ENCODE data around the gene SDK1. TPM values are rescaled to one million over a fixed set of nuclear protein-coding genes. Genes with fewer than 3 reads are reported as not detected.
"Not testable (repeated sequence)": the region's sequence is repeated elsewhere in the genome, so short reads cannot be mapped to it uniquely, and the experiment has no call there.

SDK1 gene
- total and polyA plus RNA-seq, 2 experiments from 2014 or later = not detected

DNA sequence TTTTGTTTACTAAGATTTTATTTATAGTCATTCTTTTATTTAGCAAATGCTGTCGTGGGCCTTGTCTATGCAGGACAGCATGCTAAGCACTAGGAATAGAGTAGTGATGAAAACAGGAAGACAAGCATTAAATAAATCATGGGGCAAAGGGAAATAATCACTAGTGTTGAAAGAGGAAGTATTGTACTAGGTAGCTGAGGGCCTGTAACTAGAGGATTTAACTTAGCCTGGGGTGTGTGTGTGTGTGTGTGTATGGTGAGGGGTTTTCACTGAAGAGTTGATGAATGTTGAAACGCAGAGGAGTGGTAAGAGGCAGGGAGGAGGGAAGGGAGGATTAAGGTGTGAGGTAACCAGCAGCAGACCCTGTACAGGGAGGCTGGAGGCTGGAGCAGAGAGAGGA, 446.4 kb downstream of the SDK1 start:
- WGBS, 2 experiments (ENCODE audit: low coverage in 1 of 2, low lambda C conversion rate in 2 of 2, missing lambda C conversion rate in 2 of 2) = 38 to 41% methylated on average over 2 of the region's 2 CpGs
- Histone ChIP-seq H3K36me3 (ENCODE audit: low read depth) (no peaks in the 10 kb centered on the region), H3K4me1 (ENCODE audit: insufficient read depth) (no peaks in the 10 kb centered on the region), H4K20me1 (ENCODE audit: insufficient read depth) (no peaks in the 10 kb centered on the region), H3K9ac (no peak overlapping the region), H3K27me3 (replicated peaks; ENCODE audit: insufficient read depth) (no peaks in the 10 kb centered on the region), H3K9me2 (ENCODE audit: insufficient read depth) (no peaks in the 10 kb centered on the region), H3K4me2 (ENCODE audit: unreplicated experiment) (no peak overlapping the region), H3F3A (ENCODE audit: insufficient read depth) (no peaks in the 10 kb centered on the region), H3K79me2 (ENCODE audit: insufficient read depth) (no peaks in the 10 kb centered on the region), H3K4me3 (no peak overlapping the region), H2AFZ (no peak overlapping the region), H3K9me3 (ENCODE audit: low read depth) (no peaks in the 10 kb centered on the region), H3K27ac (no peak overlapping the region)
- no peak for DNase-seq
- TF ChIP-seq EZH2phosphoT487 (IDR thresholded peaks at IDR 0.05; ENCODE audit: insufficient read depth, low read depth) (no peak), EZH2 (IDR thresholded peaks at IDR 0.05; ENCODE audit: insufficient read depth, poor library complexity, severe bottlenecking) (no peak)
- in situ Hi-C loops (cut with MboI) = no loop called here

DNA sequence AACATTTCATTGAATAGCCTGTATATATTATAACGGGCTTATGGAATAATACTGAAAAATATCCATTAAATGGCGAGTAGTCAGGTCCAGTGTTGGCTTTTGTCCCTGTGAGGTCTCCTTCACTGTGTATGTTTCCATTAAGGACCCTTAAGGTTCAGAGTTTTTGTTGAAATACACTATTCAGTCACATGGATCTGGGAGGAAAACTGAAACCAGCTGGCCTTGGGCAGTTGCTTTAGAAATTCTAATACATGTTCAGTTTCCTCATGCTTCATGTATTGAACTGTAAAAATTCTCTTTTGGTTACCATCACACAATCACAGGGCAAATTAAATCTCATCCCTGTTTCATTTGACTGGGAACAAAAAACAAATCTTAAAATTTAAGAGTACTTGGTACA, 447.3 kb downstream of the SDK1 start:
- Histone ChIP-seq H3K79me2 (ENCODE audit: insufficient read depth) (no peaks in the 10 kb centered on the region), H2AFZ (no peak overlapping the region), H3K4me2 (ENCODE audit: unreplicated experiment) (no peak overlapping the region), H3K27ac (no peak overlapping the region), H3K36me3 (ENCODE audit: low read depth) (no peaks in the 10 kb centered on the region), H3K9me3 (ENCODE audit: low read depth) (no peaks in the 10 kb centered on the region), H3K4me1 (ENCODE audit: insufficient read depth) (no peaks in the 10 kb centered on the region), H3F3A (ENCODE audit: insufficient read depth) (no peaks in the 10 kb centered on the region), H4K20me1 (ENCODE audit: insufficient read depth) (no peaks in the 10 kb centered on the region), H3K4me3 (no peak overlapping the region), H3K9me2 (ENCODE audit: insufficient read depth) (no peaks in the 10 kb centered on the region), H3K27me3 (replicated peaks; ENCODE audit: insufficient read depth) (no peaks in the 10 kb centered on the region), H3K9ac (no peak overlapping the region)
- 27 to 33% methylated on average over 2 of the region's 2 CpGs for WGBS, 2 experiments (ENCODE audit: low coverage in 1 of 2, low lambda C conversion rate in 2 of 2, missing lambda C conversion rate in 2 of 2)
- TF ChIP-seq EZH2phosphoT487 (IDR thresholded peaks at IDR 0.05; ENCODE audit: insufficient read depth, low read depth) = no peak
- TF ChIP-seq EZH2 (IDR thresholded peaks at IDR 0.05; ENCODE audit: insufficient read depth, poor library complexity, severe bottlenecking) = no peak
- DNase-seq = no peak
- in situ Hi-C loops (cut with MboI) = no loop called here

DNA sequence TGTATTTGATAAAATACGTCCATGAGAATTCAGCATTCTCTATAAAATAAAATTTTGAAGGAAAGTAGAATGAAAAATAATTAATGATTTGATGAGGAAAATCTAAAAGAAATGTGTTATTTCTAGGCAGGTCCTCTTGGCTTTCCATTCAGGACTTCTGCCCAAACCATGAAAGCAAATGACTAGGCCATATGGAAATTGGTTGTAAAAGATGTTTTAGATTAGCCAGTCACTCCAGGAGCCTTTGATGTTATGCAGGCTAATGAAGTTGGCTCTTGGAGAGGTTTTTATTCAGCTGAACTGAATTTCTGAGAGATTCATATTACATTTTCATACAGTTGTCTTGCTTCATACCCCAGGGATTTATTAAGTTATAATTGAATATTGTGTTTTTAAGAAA, 452.8 kb downstream of the SDK1 start:
- no peaks in the 10 kb centered on the region for H3K27me3 ChIP-seq (replicated peaks; ENCODE audit: insufficient read depth)
- no peak for DNase-seq
- in situ Hi-C loops (cut with MboI) = no loop called here
- H3F3A ChIP-seq (ENCODE audit: insufficient read depth) = no peaks in the 10 kb centered on the region
- TF ChIP-seq EZH2phosphoT487 (IDR thresholded peaks at IDR 0.05; ENCODE audit: insufficient read depth, low read depth) = no peak
- H3K79me2 ChIP-seq (ENCODE audit: insufficient read depth) = no peaks in the 10 kb centered on the region
- no peak overlapping the region for H3K9ac ChIP-seq
- H3K9me3 ChIP-seq (ENCODE audit: low read depth) = no peaks in the 10 kb centered on the region
- H3K4me3 ChIP-seq = no peak overlapping the region
- H3K4me2 ChIP-seq (ENCODE audit: unreplicated experiment) = no peak overlapping the region
- no peaks in the 10 kb centered on the region for H4K20me1 ChIP-seq (ENCODE audit: insufficient read depth)
- H3K4me1 ChIP-seq (ENCODE audit: insufficient read depth) = no peaks in the 10 kb centered on the region
- H3K9me2 ChIP-seq (ENCODE audit: insufficient read depth) = no peaks in the 10 kb centered on the region
- H2AFZ ChIP-seq = no peak overlapping the region
- H3K27ac ChIP-seq = no peak overlapping the region
- no peaks in the 10 kb centered on the region for H3K36me3 ChIP-seq (ENCODE audit: low read depth)
- 12 to 16% methylated on average over 1 of the region's 1 CpG for WGBS, 2 experiments (ENCODE audit: low coverage in 1 of 2, low lambda C conversion rate in 2 of 2, missing lambda C conversion rate in 2 of 2)

- no peak for DNase-seq
These were observed 453.7 kb downstream of the SDK1 start for GRCh38 chr7:3754493-3755341.

GRCh38 chr7:3755778-3756453, 454.9 kb downstream of the SDK1 start:
- H3K4me3 ChIP-seq; H3K36me3 ChIP-seq (ENCODE audit: low read depth); H3F3A ChIP-seq (ENCODE audit: insufficient read depth); H2AFZ ChIP-seq; H3K27me3 ChIP-seq (replicated peaks; ENCODE audit: insufficient read depth); H3K9me2 ChIP-seq (ENCODE audit: insufficient read depth); H4K20me1 ChIP-seq (ENCODE audit: insufficient read depth); H3K4me2 ChIP-seq (ENCODE audit: unreplicated experiment); H3K79me2 ChIP-seq (ENCODE audit: insufficient read depth); H3K9ac ChIP-seq; in situ Hi-C loops (cut with MboI); H3K9me3 ChIP-seq (ENCODE audit: low read depth); H3K27ac ChIP-seq; H3K4me1 ChIP-seq (ENCODE audit: insufficient read depth); DNase-seq: not testable (repeated sequence)
- 46% methylated on average over 8 of the region's 8 CpGs for WGBS, 2 experiments (ENCODE audit: low coverage in 1 of 2, low lambda C conversion rate in 2 of 2, missing lambda C conversion rate in 2 of 2)

More at GRCh38 chr7:3754493-3755341, 453.7 kb downstream of the SDK1 start:
- Histone ChIP-seq H3K36me3 (ENCODE audit: low read depth) (no peaks in the 10 kb centered on the region), H2AFZ (no peak overlapping the region), H3K9me3 (ENCODE audit: low read depth) (no peaks in the 10 kb centered on the region), H3K4me2 (ENCODE audit: unreplicated experiment) (no peak overlapping the region), H3F3A (ENCODE audit: insufficient read depth) (no peaks in the 10 kb centered on the region), H3K27me3 (replicated peaks; ENCODE audit: insufficient read depth) (no peaks in the 10 kb centered on the region), H3K9me2 (ENCODE audit: insufficient read depth) (no peaks in the 10 kb centered on the region), H3K79me2 (ENCODE audit: insufficient read depth) (no peaks in the 10 kb centered on the region), H3K9ac (no peak overlapping the region), H4K20me1 (ENCODE audit: insufficient read depth) (no peaks in the 10 kb centered on the region), H3K4me1 (ENCODE audit: insufficient read depth) (no peaks in the 10 kb centered on the region), H3K27ac (no peak overlapping the region), H3K4me3 (no peak overlapping the region)
- TF ChIP-seq EZH2 (IDR thresholded peaks at IDR 0.05; ENCODE audit: insufficient read depth, poor library complexity, severe bottlenecking) = no peak
- no peak for TF ChIP-seq EZH2phosphoT487 (IDR thresholded peaks at IDR 0.05; ENCODE audit: insufficient read depth, low read depth)
- 4 to 7% methylated on average over 15 of the region's 15 CpGs for WGBS, 2 experiments (ENCODE audit: low coverage in 1 of 2, low lambda C conversion rate in 2 of 2, missing lambda C conversion rate in 2 of 2)
- in situ Hi-C loops (cut with MboI) = no loop called here

All from GM23248 (cell line).